Ishikawa (cell line): Measurements from ENCODE around the gene STRIP1.

Experiments used
- CEBPB ChIP-seq: IDR thresholded peaks from 2 replicates; pipeline ENCODE4 v1.6.1; 2012
- CREB1 ChIP-seq: IDR thresholded peaks from 2 replicates; pipeline ENCODE4 v1.6.1; 2012; ENCODE audit warnings: low read depth
- EGR1 ChIP-seq: IDR thresholded peaks from 2 replicates; pipeline ENCODE4 v1.6.1; 2012
- EP300 ChIP-seq: IDR thresholded peaks from 2 replicates; pipeline ENCODE4 v1.6.1; 2012; ENCODE audit warnings: borderline replicate concordance
- FOXM1 ChIP-seq: IDR thresholded peaks from 2 replicates; pipeline ENCODE4 v1.6.1; 2012; ENCODE audit warnings: low read depth, borderline replicate concordance
- MAX ChIP-seq: IDR thresholded peaks from 2 replicates; pipeline ENCODE4 v1.6.1; 2012
- NFIC ChIP-seq: IDR thresholded peaks from 2 replicates; pipeline ENCODE4 v1.6.1; 2012
- RAD21 ChIP-seq: IDR thresholded peaks from 2 replicates; pipeline ENCODE4 v1.6.1; 2012; ENCODE audit warnings: low read depth
- REST ChIP-seq: IDR thresholded peaks from 2 replicates; pipeline ENCODE4 v1.6.1; 2012; ENCODE audit warnings: low read depth, mild to moderate bottlenecking
- TAF1 ChIP-seq: IDR thresholded peaks from 2 replicates; pipeline ENCODE4 v1.6.1; 2012; ENCODE audit warnings: low read depth, mild to moderate bottlenecking
- TCF12 ChIP-seq: IDR thresholded peaks from 2 replicates; pipeline ENCODE4 v1.6.1; 2012; ENCODE audit warnings: low read depth
- TEAD4 ChIP-seq: IDR thresholded peaks from 2 replicates; pipeline ENCODE4 v1.6.1; 2012
- YY1 ChIP-seq: IDR thresholded peaks from 2 replicates; pipeline ENCODE4 v1.6.1; 2012; ENCODE audit warnings: low read depth
- ZBTB7A ChIP-seq: IDR thresholded peaks from 2 replicates; pipeline ENCODE4 v1.6.1; 2012; ENCODE audit warnings: low read depth
- TF ChIP-seq, protein P1 (sequence below): IDR thresholded peaks from 2 replicates; pipeline ENCODE4 v1.6.1; 2012

The STRIP1 gene

GRCh38 chr1:109994654-109995053, 39.8 kb upstream of the STRIP1 start:
- TF ChIP-seq TAF1 (no peak), NFIC (no peak), EGR1 (no peak), EP300 (no peak), RAD21 (no peak), TEAD4 (no peak), TCF12 (no peak), YY1 (no peak), CREB1 (no peak), REST (no peak), FOXM1 (no peak), CEBPB (no peak), ZBTB7A (no peak), MAX (no peak)
- TF ChIP-seq, protein P1, sequence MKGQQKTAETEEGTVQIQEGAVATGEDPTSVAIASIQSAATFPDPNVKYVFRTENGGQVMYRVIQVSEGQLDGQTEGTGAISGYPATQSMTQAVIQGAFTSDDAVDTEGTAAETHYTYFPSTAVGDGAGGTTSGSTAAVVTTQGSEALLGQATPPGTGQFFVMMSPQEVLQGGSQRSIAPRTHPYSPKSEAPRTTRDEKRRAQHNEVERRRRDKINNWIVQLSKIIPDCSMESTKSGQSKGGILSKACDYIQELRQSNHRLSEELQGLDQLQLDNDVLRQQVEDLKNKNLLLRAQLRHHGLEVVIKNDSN = no peak

- TF ChIP-seq CEBPB (no peak), CREB1 (no peak), EP300 (no peak), EGR1 (no peak), RAD21 (no peak), YY1 (no peak)
- TF ChIP-seq, protein P1 = no peak
Measured at GRCh38 chr1:109995536-109995935, 38.9 kb upstream of the STRIP1 start.

DNA sequence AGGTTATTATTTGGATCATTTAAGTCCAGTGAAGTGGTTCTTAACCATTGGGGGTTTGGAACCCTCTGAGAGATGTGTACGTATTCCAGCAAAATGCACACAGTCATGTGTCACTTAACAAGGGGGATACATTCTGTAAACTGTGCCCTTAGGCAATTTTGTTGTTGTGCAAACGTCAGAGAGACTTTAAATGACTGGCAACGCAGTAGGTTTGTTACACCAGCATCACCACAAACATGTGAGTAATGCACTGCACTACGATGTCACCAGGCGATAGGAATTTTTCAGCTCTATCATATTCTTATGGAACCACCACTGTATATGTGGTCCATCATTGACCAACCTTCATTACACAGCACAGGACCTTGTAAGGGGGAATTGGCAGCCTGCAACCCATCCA, 37.9 kb upstream of the STRIP1 start:
- no peak for TF ChIP-seq EGR1
- TF ChIP-seq CEBPB = no peak
- TF ChIP-seq YY1 = no peak
- TF ChIP-seq, protein P1 = no peak
- no peak for TF ChIP-seq FOXM1
- no peak for TF ChIP-seq EP300
- no peak for TF ChIP-seq NFIC
- TF ChIP-seq CREB1 = no peak
- no peak for TF ChIP-seq TAF1
- TF ChIP-seq MAX = no peak
- TF ChIP-seq ZBTB7A = no peak
- no peak for TF ChIP-seq REST

DNA sequence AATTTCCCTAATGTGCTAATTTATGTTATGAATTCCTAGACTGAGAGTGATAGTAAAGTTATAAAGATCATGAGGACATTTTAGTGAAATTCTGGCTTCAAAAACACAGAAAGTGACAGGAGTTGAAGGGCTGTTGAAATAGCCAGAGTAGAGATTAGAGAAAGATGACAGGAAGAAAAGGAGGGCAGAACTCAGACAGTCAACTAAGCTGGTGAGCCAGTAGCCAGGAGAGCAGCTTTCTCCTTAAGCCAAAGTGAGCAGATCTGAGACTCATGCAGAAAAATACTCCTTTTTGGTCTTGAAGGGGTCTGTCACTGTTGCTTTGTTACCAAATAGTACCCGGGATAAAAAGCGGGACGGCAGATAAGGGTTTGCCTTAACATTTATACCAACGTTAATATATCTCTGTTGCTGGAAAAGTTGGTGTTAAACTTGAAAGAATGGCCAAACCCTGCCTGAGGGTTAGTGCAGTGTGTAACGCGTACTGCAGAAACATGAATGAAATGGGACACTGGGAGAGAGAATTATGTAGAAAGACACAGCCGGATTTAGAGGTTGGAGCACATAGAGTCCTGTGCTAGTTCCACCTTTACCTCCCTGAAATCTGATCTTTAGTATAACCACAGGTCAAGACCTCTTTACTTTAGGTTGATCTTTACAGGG, 37.1 kb upstream of the STRIP1 start:
- TF ChIP-seq, protein P1 = no peak
- TF ChIP-seq CREB1 (no peak), MAX (no peak), TEAD4 (no peak), EGR1 (no peak), RAD21 (no peak), NFIC (no peak), FOXM1 (no peak), TAF1 (no peak), REST (no peak), EP300 (no peak), TCF12 (no peak), ZBTB7A (no peak), CEBPB (no peak), YY1 (no peak)
